Activated naive CD4-positive, alpha-beta T cell treated with Interleukin-2 at 50 U/mL for 16 hours (primary cell): ENCODE measurements around the gene KIF5B.
A peak's percentile ranks its signal among the peaks of the same experiment; 100 is the strongest.
"Not testable (repeated sequence)": the region's sequence is repeated elsewhere in the genome, so short reads cannot be mapped to it uniquely, and the experiment has no call there.

ENCODE experiments used
- DNase-seq: peaks from one replicate; pipeline ENCODE4 v3.0.0-alpha.2; 2020

KIF5B gene

GRCh38 chr10:32057036-32057372 lies 779 bp upstream of the KIF5B start:
- no peak for DNase-seq

- DNase-seq, result peak; percentile 62
Measured at GRCh38 chr10:32055478-32056135, 618 bp downstream of the KIF5B start.

- no peak for DNase-seq
Measured at GRCh38 chr10:32054094-32054493, 2.1 kb downstream of the KIF5B start.

- not testable (repeated sequence) for DNase-seq
Measured at GRCh38 chr10:32053392-32053791, 2.8 kb downstream of the KIF5B start.

GRCh38 chr10:32051926-32052325 lies 4.3 kb downstream of the KIF5B start:
- DNase-seq, result no peak

- no peak for DNase-seq
Measured at GRCh38 chr10:32050177-32050576, 6.0 kb downstream of the KIF5B start.

GRCh38 chr10:32049113-32049512 lies 7.1 kb downstream of the KIF5B start:
- DNase-seq, result no peak

GRCh38 chr10:32048282-32048681 lies 7.9 kb downstream of the KIF5B start:
- DNase-seq, result no peak

- DNase-seq, result no peak
Measured at GRCh38 chr10:32047881-32048280, 8.3 kb downstream of the KIF5B start.

- no peak for DNase-seq
Measured at GRCh38 chr10:32046151-32046550, 10.1 kb downstream of the KIF5B start.

GRCh38 chr10:32042730-32043129 lies 13.5 kb downstream of the KIF5B start:
- DNase-seq, result not testable (repeated sequence)

GRCh38 chr10:32041290-32042028 lies 14.8 kb downstream of the KIF5B start:
- no peak for DNase-seq

- no peak for DNase-seq
Measured at GRCh38 chr10:32039734-32040133, 16.5 kb downstream of the KIF5B start.

GRCh38 chr10:32038777-32039176 lies 17.4 kb downstream of the KIF5B start:
- DNase-seq, result no peak

- no peak for DNase-seq
Measured at GRCh38 chr10:32036922-32037321, 19.3 kb downstream of the KIF5B start.

- DNase-seq, result no peak
Measured at GRCh38 chr10:32035038-32035437, 21.2 kb downstream of the KIF5B start.

- DNase-seq, result no peak
Measured at GRCh38 chr10:32033171-32033570, 23.1 kb downstream of the KIF5B start.

GRCh38 chr10:32031920-32032319 lies 24.3 kb downstream of the KIF5B start:
- no peak for DNase-seq

GRCh38 chr10:32031424-32031823 lies 24.8 kb downstream of the KIF5B start:
- DNase-seq, result no peak

- no peak for DNase-seq
Measured at GRCh38 chr10:32028710-32029109, 27.5 kb downstream of the KIF5B start.

GRCh38 chr10:32023264-32023663 lies 33.0 kb downstream of the KIF5B start:
- no peak for DNase-seq

GRCh38 chr10:32017044-32017443 lies 39.2 kb downstream of the KIF5B start:
- no peak for DNase-seq

GRCh38 chr10:32015386-32015785 lies 40.8 kb downstream of the KIF5B start:
- no peak for DNase-seq

GRCh38 chr10:32007026-32007425 lies 49.2 kb downstream of the KIF5B start:
- no peak for DNase-seq

GRCh38 chr10:32005050-32005449 lies 51.2 kb downstream of the KIF5B start:
- peak; percentile 23 for DNase-seq
